Measurements from ENCODE around the gene WDFY3. TPM values are rescaled to one million over a fixed set of nuclear protein-coding genes. Genes with fewer than 3 reads are reported as not detected.

Gene WDFY3
- total RNA-seq, 1 donor from 2014 or later: 0.04 TPM

DNA sequence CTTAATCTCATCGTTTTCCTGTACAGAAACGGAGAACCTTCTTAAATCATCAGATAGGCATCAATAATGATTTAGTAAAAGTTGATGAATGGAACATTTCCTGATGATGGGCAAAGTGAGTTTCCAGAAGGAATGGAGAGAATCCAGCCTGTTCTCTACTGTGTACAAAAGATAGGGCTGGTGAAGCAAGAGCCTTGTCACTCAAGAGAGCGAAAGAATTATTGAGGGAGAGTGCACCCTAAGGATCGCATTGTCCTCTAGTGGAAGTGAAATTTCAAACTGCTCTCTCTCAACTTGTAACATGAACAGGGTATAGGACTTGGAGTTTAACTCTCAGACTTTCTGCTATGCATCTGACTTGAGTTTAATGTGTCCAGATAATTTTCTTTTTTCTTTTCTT, 314.0 kb downstream of the WDFY3 start:
- no peak for DNase-seq
- H3K36me3 Mint-ChIP-seq (ENCODE audit: low read depth): no peaks in the 10 kb centered on the region
- H3K27me3 Mint-ChIP-seq: no peaks in the 10 kb centered on the region
- ATAC-seq (ENCODE audit: low read depth): no peak
- H3K4me3 Mint-ChIP-seq: no peak overlapping the region
- ChIA-PET CTCF (no interaction called here), POLR2A (no interaction called here)
- H3K27ac Mint-ChIP-seq: no peak overlapping the region
- intact Hi-C loops (cut with micrococcal nuclease): no loop called here
- TF ChIP-seq, protein P1, sequence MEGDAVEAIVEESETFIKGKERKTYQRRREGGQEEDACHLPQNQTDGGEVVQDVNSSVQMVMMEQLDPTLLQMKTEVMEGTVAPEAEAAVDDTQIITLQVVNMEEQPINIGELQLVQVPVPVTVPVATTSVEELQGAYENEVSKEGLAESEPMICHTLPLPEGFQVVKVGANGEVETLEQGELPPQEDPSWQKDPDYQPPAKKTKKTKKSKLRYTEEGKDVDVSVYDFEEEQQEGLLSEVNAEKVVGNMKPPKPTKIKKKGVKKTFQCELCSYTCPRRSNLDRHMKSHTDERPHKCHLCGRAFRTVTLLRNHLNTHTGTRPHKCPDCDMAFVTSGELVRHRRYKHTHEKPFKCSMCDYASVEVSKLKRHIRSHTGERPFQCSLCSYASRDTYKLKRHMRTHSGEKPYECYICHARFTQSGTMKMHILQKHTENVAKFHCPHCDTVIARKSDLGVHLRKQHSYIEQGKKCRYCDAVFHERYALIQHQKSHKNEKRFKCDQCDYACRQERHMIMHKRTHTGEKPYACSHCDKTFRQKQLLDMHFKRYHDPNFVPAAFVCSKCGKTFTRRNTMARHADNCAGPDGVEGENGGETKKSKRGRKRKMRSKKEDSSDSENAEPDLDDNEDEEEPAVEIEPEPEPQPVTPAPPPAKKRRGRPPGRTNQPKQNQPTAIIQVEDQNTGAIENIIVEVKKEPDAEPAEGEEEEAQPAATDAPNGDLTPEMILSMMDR (IDR thresholded peaks at IDR 0.05): no peak
- no peaks in the 10 kb centered on the region for H3K4me1 Mint-ChIP-seq
- H3K9me3 Mint-ChIP-seq: peaks cover 4% of the 10 kb centered on the region

DNA sequence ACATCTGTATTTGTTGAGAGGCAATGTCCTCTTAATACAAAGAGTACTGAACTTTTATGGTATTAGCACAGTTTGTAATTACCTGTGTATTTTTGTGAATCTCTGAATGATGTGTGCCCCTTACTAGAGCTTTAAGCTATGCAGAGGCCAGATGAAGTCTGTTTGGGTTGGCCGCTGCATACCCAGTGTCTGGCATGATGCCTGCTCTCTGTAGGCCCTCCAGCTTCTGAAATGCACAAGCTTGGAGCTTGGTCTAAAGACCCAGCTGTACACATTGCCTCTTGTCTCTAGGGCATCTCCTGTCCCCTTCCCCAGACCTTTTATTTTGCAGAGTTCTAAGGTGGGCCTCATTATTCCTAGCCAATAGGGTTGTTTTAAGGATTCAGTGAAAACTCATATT, 315.0 kb downstream of the WDFY3 start:
- ATAC-seq (ENCODE audit: low read depth) (no peak), DNase-seq (no peak)
- Mint-ChIP-seq H3K27ac (no peak overlapping the region), H3K27me3 (no peaks in the 10 kb centered on the region), H3K9me3 (peaks cover 2% of the 10 kb centered on the region), H3K4me1 (no peaks in the 10 kb centered on the region), H3K36me3 (ENCODE audit: low read depth) (no peaks in the 10 kb centered on the region), H3K4me3 (no peak overlapping the region)
- TF ChIP-seq, protein P1 (IDR thresholded peaks at IDR 0.05): no peak
- CTCF ChIA-PET: no interaction called here
- intact Hi-C loops (cut with micrococcal nuclease): no loop called here
- POLR2A ChIA-PET: no interaction called here

DNA sequence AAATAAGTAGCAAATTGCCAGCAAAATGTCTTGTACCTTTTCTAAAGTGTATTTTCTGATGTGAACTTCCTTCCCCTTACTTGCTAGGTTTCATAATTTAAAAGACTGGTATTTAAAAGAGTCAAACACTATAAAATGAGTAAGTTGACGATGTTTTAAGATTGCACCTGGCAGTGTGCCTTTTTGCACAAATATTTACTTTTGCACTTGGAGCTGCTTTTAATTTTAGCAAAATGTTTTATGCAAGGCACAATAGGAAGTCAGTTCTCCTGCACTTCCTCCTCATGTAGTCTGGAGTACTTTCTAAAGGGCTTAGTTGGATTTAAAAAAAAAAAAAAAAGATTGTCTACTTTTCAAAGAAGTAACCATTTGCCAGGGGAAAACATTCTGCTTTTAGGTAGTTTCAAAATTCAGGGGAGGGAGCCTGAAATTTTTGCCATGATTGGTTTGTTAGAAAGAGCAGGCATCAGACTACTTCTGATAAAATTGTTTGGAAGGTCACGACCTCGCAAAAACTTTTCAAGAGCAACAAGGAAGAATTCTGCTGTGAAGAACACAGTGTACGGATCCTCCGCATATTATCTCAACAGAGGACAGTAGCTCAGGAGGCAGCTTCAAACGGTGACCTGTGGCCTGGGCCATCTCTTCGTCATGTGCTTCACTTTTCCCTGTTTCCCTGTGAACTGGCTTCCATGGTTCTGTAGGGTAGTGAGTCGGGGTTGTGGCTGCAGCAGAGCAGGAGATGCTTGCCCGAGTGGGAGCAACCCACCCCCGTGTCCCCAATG, 317.4 kb downstream of the WDFY3 start:
- ATAC-seq (ENCODE audit: low read depth) (no peak), DNase-seq (no peak)
- TF ChIP-seq, protein P1 (IDR thresholded peaks at IDR 0.05): no peak
- H3K9me3 Mint-ChIP-seq: no peaks in the 10 kb centered on the region
- no peaks in the 10 kb centered on the region for H3K27me3 Mint-ChIP-seq
- intact Hi-C loops (cut with micrococcal nuclease): no loop called here
- H3K4me3 Mint-ChIP-seq: no peak overlapping the region
- no peaks in the 10 kb centered on the region for H3K4me1 Mint-ChIP-seq
- ChIA-PET CTCF (no interaction called here), POLR2A (no interaction called here)
- no peaks in the 10 kb centered on the region for H3K36me3 Mint-ChIP-seq (ENCODE audit: low read depth)
- H3K27ac Mint-ChIP-seq: no peak overlapping the region

DNA sequence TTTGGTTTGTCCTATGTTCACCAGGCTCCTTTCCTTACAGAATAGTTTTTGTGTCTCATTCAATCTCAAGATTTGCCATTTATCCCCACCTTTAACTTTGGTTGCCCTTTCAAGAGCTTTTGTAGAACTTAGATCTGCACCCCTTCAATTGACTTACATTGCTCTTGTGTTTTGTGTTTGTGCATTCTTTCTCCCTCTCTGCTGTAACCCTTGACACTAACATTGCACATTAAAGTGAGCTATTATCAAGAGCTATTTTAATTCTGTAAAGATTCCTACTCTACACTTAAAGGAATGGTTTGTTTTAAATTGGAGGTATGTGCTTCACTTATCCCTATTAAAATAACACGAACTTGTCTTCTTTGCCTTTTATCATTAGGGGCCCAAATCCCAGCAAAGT, 318.3 kb downstream of the WDFY3 start:
- no peak overlapping the region for H3K4me3 Mint-ChIP-seq
- TF ChIP-seq, protein P1 (IDR thresholded peaks at IDR 0.05): no peak
- ChIA-PET CTCF (no interaction called here), POLR2A (no interaction called here)
- DNase-seq (no peak), ATAC-seq (ENCODE audit: low read depth) (no peak)
- no peaks in the 10 kb centered on the region for H3K4me1 Mint-ChIP-seq
- intact Hi-C loops (cut with micrococcal nuclease): no loop called here
- H3K36me3 Mint-ChIP-seq (ENCODE audit: low read depth): no peaks in the 10 kb centered on the region
- H3K9me3 Mint-ChIP-seq: no peaks in the 10 kb centered on the region
- no peak overlapping the region for H3K27ac Mint-ChIP-seq
- H3K27me3 Mint-ChIP-seq: no peaks in the 10 kb centered on the region

DNA sequence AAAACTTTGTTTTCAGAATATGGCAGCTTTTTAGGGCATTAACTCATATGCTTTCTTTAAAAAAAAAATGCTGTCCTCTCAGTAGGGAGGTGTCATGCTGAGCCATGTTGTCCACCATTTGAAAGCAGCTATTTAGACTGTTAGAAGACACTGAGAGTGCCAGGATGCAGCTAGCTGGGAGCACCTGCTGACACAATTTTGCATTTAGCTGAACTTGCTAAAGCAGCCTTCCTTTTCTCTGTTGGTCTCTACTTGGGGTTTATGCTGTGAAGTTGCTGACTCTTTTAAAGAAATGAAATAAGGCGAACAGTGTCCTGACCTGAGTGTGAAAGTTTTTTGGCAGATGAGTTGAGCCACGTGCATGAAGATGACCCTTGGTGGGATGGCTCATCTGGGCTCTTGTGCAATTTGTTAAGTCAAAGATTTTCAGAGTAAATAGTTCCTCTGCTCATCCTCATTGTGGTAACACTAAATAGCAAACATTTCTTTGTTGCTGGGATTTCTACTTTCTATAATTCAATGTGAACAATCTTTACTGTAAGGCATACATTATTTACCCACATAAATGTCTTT, 319.1 kb downstream of the WDFY3 start:
- Mint-ChIP-seq H3K36me3 (ENCODE audit: low read depth) (no peaks in the 10 kb centered on the region), H3K4me3 (no peak overlapping the region), H3K9me3 (no peaks in the 10 kb centered on the region), H3K4me1 (no peaks in the 10 kb centered on the region), H3K27ac (no peak overlapping the region), H3K27me3 (no peaks in the 10 kb centered on the region)
- POLR2A ChIA-PET: no interaction called here
- no peak for ATAC-seq (ENCODE audit: low read depth)
- CTCF ChIA-PET: no interaction called here
- intact Hi-C loops (cut with micrococcal nuclease): no loop called here
- DNase-seq: no peak
- TF ChIP-seq, protein P1 (IDR thresholded peaks at IDR 0.05): no peak
